ENCODE data around the gene FHIT. TPM values are rescaled to one million over a fixed set of nuclear protein-coding genes. Genes with fewer than 3 reads are reported as not detected.

FHIT gene
- total RNA-seq, 4 donors from 2014 or later: 7.5 to 20.1 (median 13.5) TPM

DNA sequence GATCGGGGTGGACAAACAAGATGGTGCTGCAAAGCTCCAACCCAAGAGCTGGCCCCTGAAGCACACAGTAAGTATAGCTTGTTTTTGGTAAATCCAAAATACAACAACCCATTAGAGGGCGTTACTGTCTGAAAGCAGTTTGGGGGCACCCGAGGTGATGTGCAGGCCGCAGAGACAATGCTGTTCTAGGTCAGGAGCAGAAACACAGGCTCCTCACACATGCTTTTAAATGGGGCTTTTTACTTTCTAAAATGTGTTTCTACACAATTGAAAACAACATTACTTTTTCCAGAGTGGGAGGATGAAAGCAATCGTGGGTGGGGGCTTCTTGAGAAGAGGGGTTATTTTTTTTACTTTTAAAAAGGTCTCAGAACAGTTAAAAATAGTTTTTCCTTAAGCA, 1172.2 kb downstream of the FHIT start:
- H3K36me3 ChIP-seq: no peaks in the 10 kb centered on the region
- TF ChIP-seq POLR2A (IDR thresholded peaks at IDR 0.05) (no peak), EP300 (IDR thresholded peaks at IDR 0.05; ENCODE audit: low read depth) (no peak), POLR2AphosphoS5 (IDR thresholded peaks at IDR 0.05) (no peak)
- TF ChIP-seq, protein P1, sequence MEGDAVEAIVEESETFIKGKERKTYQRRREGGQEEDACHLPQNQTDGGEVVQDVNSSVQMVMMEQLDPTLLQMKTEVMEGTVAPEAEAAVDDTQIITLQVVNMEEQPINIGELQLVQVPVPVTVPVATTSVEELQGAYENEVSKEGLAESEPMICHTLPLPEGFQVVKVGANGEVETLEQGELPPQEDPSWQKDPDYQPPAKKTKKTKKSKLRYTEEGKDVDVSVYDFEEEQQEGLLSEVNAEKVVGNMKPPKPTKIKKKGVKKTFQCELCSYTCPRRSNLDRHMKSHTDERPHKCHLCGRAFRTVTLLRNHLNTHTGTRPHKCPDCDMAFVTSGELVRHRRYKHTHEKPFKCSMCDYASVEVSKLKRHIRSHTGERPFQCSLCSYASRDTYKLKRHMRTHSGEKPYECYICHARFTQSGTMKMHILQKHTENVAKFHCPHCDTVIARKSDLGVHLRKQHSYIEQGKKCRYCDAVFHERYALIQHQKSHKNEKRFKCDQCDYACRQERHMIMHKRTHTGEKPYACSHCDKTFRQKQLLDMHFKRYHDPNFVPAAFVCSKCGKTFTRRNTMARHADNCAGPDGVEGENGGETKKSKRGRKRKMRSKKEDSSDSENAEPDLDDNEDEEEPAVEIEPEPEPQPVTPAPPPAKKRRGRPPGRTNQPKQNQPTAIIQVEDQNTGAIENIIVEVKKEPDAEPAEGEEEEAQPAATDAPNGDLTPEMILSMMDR (IDR thresholded peaks at IDR 0.05): no peak
- WGBS, 2 donors (ENCODE audit: low coverage in 1 of 2): 25 to 55% methylated on average over 2 to 5 of the region's 5 CpGs
- intact Hi-C loops (cut with DNase I; ENCODE audit: low total_unique reads): no loop called here
- no peaks in the 10 kb centered on the region for H3K4me1 ChIP-seq
- DNase-seq: no peak
- H3K4me3 ChIP-seq: no peak overlapping the region
- H3K9me3 ChIP-seq: peaks cover 0 to 8% of the 10 kb centered on the region in 2 donors
- in situ Hi-C loops (cut with MboI; ENCODE audit: low pct_ligation_motif_present in 1 of 4, low pct_unique_long_range_greater_than_20kb in 1 of 4, low sequenced_read_pairs in 3 of 4): no loop called here
- no peaks in the 10 kb centered on the region for H3K27me3 ChIP-seq
- H3K27ac ChIP-seq: no peak overlapping the region

DNA sequence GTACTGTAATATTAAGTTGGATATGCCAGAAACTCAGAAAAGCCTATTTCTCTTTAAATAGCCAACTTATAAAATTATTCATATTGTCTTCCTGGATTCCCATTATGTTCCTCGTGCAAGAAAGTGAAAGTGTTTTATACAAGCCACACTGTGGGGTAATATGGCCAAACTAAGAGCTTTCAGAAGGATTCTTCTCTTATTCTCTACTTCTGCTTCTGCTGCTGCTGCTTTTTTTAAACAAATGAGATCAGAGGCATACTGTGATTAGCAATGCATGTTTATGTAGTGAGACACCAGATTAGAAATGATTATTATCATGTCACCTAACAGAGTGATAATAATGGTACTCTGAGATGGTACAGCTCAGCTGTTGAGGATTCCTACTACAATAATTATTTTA, 1174.9 kb downstream of the FHIT start:
- intact Hi-C loops (cut with DNase I; ENCODE audit: low total_unique reads): no loop called here
- TF ChIP-seq, protein P1 (IDR thresholded peaks at IDR 0.05): no peak
- TF ChIP-seq POLR2A (IDR thresholded peaks at IDR 0.05) (no peak), EP300 (IDR thresholded peaks at IDR 0.05; ENCODE audit: low read depth) (no peak), POLR2AphosphoS5 (IDR thresholded peaks at IDR 0.05) (no peak)
- WGBS, 2 donors (ENCODE audit: low coverage in 1 of 2): 11 to 20% methylated on average over 1 of the region's 1 CpG
- Histone ChIP-seq H3K27me3 (no peaks in the 10 kb centered on the region), H3K4me1 (no peaks in the 10 kb centered on the region), H3K4me3 (no peak overlapping the region), H3K36me3 (no peaks in the 10 kb centered on the region), H3K27ac (no peak overlapping the region), H3K9me3 (no peaks in the 10 kb centered on the region)
- no peak for DNase-seq
- in situ Hi-C loops (cut with MboI; ENCODE audit: low pct_ligation_motif_present in 1 of 4, low pct_unique_long_range_greater_than_20kb in 1 of 4, low sequenced_read_pairs in 3 of 4): no loop called here

DNA sequence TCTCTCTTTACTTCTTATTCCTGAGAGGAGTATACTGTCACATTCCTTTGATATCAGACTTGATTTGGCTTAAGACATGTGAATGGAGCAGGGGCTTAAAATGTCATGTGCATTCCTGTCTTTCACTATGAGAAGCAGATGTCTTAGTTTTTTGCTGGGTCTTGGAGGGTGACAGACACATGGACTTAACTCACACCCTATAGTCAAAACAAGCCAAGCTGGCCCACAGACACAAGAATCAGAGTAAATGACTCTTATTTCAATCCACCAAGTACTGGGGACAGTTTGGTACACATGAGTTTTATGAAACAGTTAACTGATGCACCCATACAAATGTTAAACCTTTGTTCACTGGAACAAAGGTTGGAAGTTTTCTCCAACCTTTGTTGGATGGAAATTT, 1177.3 kb downstream of the FHIT start:
- H3K4me3 ChIP-seq: no peak overlapping the region
- H3K4me1 ChIP-seq: no peaks in the 10 kb centered on the region
- DNase-seq: no peak
- H3K36me3 ChIP-seq: no peaks in the 10 kb centered on the region
- TF ChIP-seq, protein P1 (IDR thresholded peaks at IDR 0.05): no peak
- TF ChIP-seq EP300 (IDR thresholded peaks at IDR 0.05; ENCODE audit: low read depth) (no peak), POLR2A (IDR thresholded peaks at IDR 0.05) (no peak), POLR2AphosphoS5 (IDR thresholded peaks at IDR 0.05) (no peak)
- in situ Hi-C loops (cut with MboI; ENCODE audit: low pct_ligation_motif_present in 1 of 4, low pct_unique_long_range_greater_than_20kb in 1 of 4, low sequenced_read_pairs in 3 of 4): no loop called here
- intact Hi-C loops (cut with DNase I; ENCODE audit: low total_unique reads): no loop called here
- H3K9me3 ChIP-seq: no peaks in the 10 kb centered on the region
- no peak overlapping the region for H3K27ac ChIP-seq
- H3K27me3 ChIP-seq: no peaks in the 10 kb centered on the region

DNA sequence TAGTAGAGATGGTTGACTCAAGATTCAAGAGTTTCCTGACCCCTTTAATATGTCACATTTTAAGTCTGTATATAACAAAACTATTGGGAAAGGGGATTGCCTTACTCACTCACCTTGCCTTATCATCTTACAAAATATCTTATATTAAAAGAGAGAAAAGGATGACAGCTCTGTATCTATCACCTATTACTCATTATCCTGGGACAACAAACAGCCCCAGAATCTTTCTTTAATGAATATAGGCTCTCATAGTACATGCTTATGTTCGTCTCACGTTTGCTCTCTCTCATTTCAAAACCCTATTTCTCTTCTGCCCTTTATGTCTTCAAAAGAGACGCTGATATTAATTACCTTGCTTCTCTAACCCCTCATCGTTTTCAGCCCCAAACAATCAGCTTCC, 1178.0 kb downstream of the FHIT start:
- intact Hi-C loops (cut with DNase I; ENCODE audit: low total_unique reads): no loop called here
- in situ Hi-C loops (cut with MboI; ENCODE audit: low pct_ligation_motif_present in 1 of 4, low pct_unique_long_range_greater_than_20kb in 1 of 4, low sequenced_read_pairs in 3 of 4): no loop called here
- no peaks in the 10 kb centered on the region for H3K27me3 ChIP-seq
- H3K27ac ChIP-seq: no peak overlapping the region
- no peaks in the 10 kb centered on the region for H3K4me1 ChIP-seq
- TF ChIP-seq POLR2A (IDR thresholded peaks at IDR 0.05) (no peak), POLR2AphosphoS5 (IDR thresholded peaks at IDR 0.05) (no peak), EP300 (IDR thresholded peaks at IDR 0.05; ENCODE audit: low read depth) (no peak)
- TF ChIP-seq, protein P1 (IDR thresholded peaks at IDR 0.05): no peak
- H3K36me3 ChIP-seq: no peaks in the 10 kb centered on the region
- DNase-seq: no peak
- no peak overlapping the region for H3K4me3 ChIP-seq
- no peaks in the 10 kb centered on the region for H3K9me3 ChIP-seq
- 76% methylated on average over 4 of the region's 4 CpGs for WGBS, 2 donors (ENCODE audit: low coverage in 1 of 2)

All from transverse colon (tissue), 4 donors.